Neuronal stem cell (in vitro differentiated cells): ENCODE measurements around the gene MYD88.
"Not testable (repeated sequence)": the region's sequence is repeated elsewhere in the genome, so short reads cannot be mapped to it uniquely, and the experiment has no call there.

Experiments used
- DNase-seq: peaks from one replicate; pipeline ENCODE4 v3.0.0-alpha.2; 2013; ENCODE audit warnings: low spot score
- H2AFZ ChIP-seq: one replicate; pipeline ENCODE4 v1.6.1; 2013; ENCODE audit warnings: mild to moderate bottlenecking, low read length, inconsistent platforms
- H2AK5ac ChIP-seq: 2 replicates; pipeline ENCODE4 v1.6.1; 2013; ENCODE audit warnings: low read depth, mild to moderate bottlenecking, inconsistent platforms, low read length, moderate library complexity, mixed read lengths
- H2BK120ac ChIP-seq: 2 replicates; pipeline ENCODE4 v1.6.1; 2013; ENCODE audit warnings: low read depth, mild to moderate bottlenecking, inconsistent platforms, low read length, moderate library complexity, mixed read lengths
- H2BK12ac ChIP-seq: one replicate; pipeline ENCODE4 v1.6.1; 2013; ENCODE audit warnings: low read length, inconsistent platforms
- H2BK15ac ChIP-seq: 2 replicates; pipeline ENCODE4 v1.6.1; 2013; ENCODE audit warnings: mild to moderate bottlenecking, low read length, inconsistent platforms, mixed read lengths
- H2BK5ac ChIP-seq: one replicate; pipeline ENCODE4 v1.6.1; 2013; ENCODE audit warnings: inconsistent platforms, mild to moderate bottlenecking, low read length, moderate library complexity
- H3K14ac ChIP-seq: one replicate; pipeline ENCODE4 v1.6.1; 2013; ENCODE audit warnings: low read length, inconsistent platforms
- H3K18ac ChIP-seq: 2 replicates; pipeline ENCODE4 v1.6.1; 2013; ENCODE audit warnings: low read length, inconsistent platforms
- H3K23ac ChIP-seq: 2 replicates; pipeline ENCODE4 v1.6.1; 2013; ENCODE audit warnings: low read depth, mild to moderate bottlenecking, mixed read lengths, low read length, inconsistent platforms; ENCODE audit not compliant: poor library complexity
- H3K27ac ChIP-seq: replicated peaks from 3 replicates; pipeline ENCODE4 v1.5.1; 2013; ENCODE audit warnings: low read length, inconsistent platforms
- H3K27me3 ChIP-seq, 3 experiments: 2 replicates each; pipeline ENCODE4 v1.6.1; 2013; ENCODE audit warnings: low read length in 3 of 3, mild to moderate bottlenecking in 2 of 3, inconsistent platforms in 1 of 3, low read depth in 1 of 3, mixed read lengths in 1 of 3, moderate library complexity in 1 of 3; ENCODE audit not compliant: control insufficient read depth in 3 of 3, insufficient read depth in 3 of 3
- H3K36me3 ChIP-seq, 2 donors: replicated peaks in 1 of 2; 2 replicates each; pipeline ENCODE4 v1.6.1; 2013; ENCODE audit warnings: low read length in 2 of 2; ENCODE audit not compliant: control insufficient read depth in 2 of 2, insufficient read depth in 2 of 2
- H3K4ac ChIP-seq: 2 replicates; pipeline ENCODE4 v1.6.1; 2013; ENCODE audit warnings: inconsistent platforms, mild to moderate bottlenecking, low read length, moderate library complexity
- H3K4me1 ChIP-seq, 2 donors: 1 replicate in 1 of 2; 2 replicates in 1 of 2; pipeline ENCODE4 v1.6.1; 2013; ENCODE audit warnings: low read length in 2 of 2, low read depth in 1 of 2; ENCODE audit not compliant: control insufficient read depth in 2 of 2, insufficient read depth in 1 of 2
- H3K4me2 ChIP-seq: one replicate; pipeline ENCODE4 v1.6.1; 2013; ENCODE audit warnings: mild to moderate bottlenecking, low read length, inconsistent platforms; ENCODE audit not compliant: insufficient read depth, poor library complexity, severe bottlenecking
- H3K4me3 ChIP-seq, 2 donors: 2 replicates each; pipeline ENCODE4 v1.5.1; 2013; ENCODE audit warnings: low read length in 2 of 2, mild to moderate bottlenecking in 2 of 2, inconsistent platforms in 1 of 2, moderate library complexity in 1 of 2
- H3K79me1 ChIP-seq: one replicate; pipeline ENCODE4 v1.6.1; 2013; ENCODE audit warnings: low read depth, mild to moderate bottlenecking, inconsistent platforms, low read length, moderate library complexity
- H3K9ac ChIP-seq: one replicate; pipeline ENCODE4 v1.6.1; 2013; ENCODE audit warnings: mild to moderate bottlenecking, low read depth, low read length, inconsistent platforms; ENCODE audit not compliant: poor library complexity
- H3K9me3 ChIP-seq, 2 donors: replicated peaks in 1 of 2; 2 replicates each; pipeline versions ENCODE3 to v1.6.1; 2013; ENCODE audit warnings: low read length in 2 of 2, mild to moderate bottlenecking in 2 of 2, inconsistent platforms in 1 of 2, low read depth in 1 of 2, mixed read lengths in 1 of 2, moderate library complexity in 1 of 2; ENCODE audit not compliant: control insufficient read depth in 2 of 2, insufficient read depth in 1 of 2
- H4K8ac ChIP-seq: one replicate; pipeline ENCODE4 v1.6.1; 2013; ENCODE audit warnings: low read depth, mild to moderate bottlenecking, inconsistent platforms, low read length, moderate library complexity
- H4K91ac ChIP-seq: one replicate; pipeline ENCODE4 v1.6.1; 2013; ENCODE audit warnings: low read length, low read depth, mild to moderate bottlenecking, inconsistent platforms; ENCODE audit not compliant: poor library complexity
- WGBS, 2 donors: extraction: QIAGEN DNeasy Blood & Tissue Kit; methylation state at CpG; one replicate each; pipeline ENCODE4 v1.1.7; 2013; ENCODE audit warnings: missing lambda C conversion rate in 2 of 2, mixed read lengths in 1 of 2; ENCODE audit not compliant: insufficient read length in 2 of 2, insufficient replicate concordance in 1 of 2; ENCODE audit errors: extremely low coverage in 2 of 2; 5-methylcytosine and 5-hydroxymethylcytosine counted together

Gene MYD88

GRCh38 chr3:38131621-38132369 is 6.7 kb upstream of the MYD88 start:
- Histone ChIP-seq H2AK5ac (no peak overlapping the region), H4K8ac (no peak overlapping the region), H3K27me3 (no peaks in the 10 kb centered on the region), H3K4ac (no peak overlapping the region), H3K18ac (no peak overlapping the region), H3K79me1 (no peaks in the 10 kb centered on the region), H3K14ac (no peak overlapping the region), H3K4me2 (no peak overlapping the region), H3K23ac (no peak overlapping the region), H3K27ac (no peak overlapping the region), H3K9ac (no peak overlapping the region), H2BK12ac (no peak overlapping the region), H2BK15ac (no peak overlapping the region), H4K91ac (no peak overlapping the region), H3K4me1 (peaks cover 2 to 6% of the 10 kb centered on the region in 2 donors), H3K36me3 (peaks cover 36 to 82% of the 10 kb centered on the region in 2 donors), H3K9me3 (no peaks in the 10 kb centered on the region), H2BK120ac (no peak overlapping the region), H3K4me3 (no peak overlapping the region), H2BK5ac (no peak overlapping the region), H2AFZ (no peak overlapping the region)
- WGBS, 2 donors, result no CpG with 5 or more reads among the region's 6 CpGs
- DNase-seq, result peak; percentile 54

- H3K9me3 ChIP-seq, result no peaks in the 10 kb centered on the region
- H2BK12ac ChIP-seq, result no peak overlapping the region
- H3K4me3 ChIP-seq, result no peak overlapping the region
- no peak overlapping the region for H3K4me2 ChIP-seq
- no peak overlapping the region for H2BK120ac ChIP-seq
- H3K18ac ChIP-seq, result no peak overlapping the region
- peaks cover 28 to 68% of the 10 kb centered on the region in 2 donors for H3K36me3 ChIP-seq
- H3K23ac ChIP-seq, result no peak overlapping the region
- H3K4ac ChIP-seq, result no peak overlapping the region
- DNase-seq, result no peak
- no peak overlapping the region for H4K8ac ChIP-seq
- no peaks in the 10 kb centered on the region for H3K27me3 ChIP-seq
- no peak overlapping the region for H3K14ac ChIP-seq
- H3K27ac ChIP-seq, result no peak overlapping the region
- H2BK5ac ChIP-seq, result no peak overlapping the region
- H3K9ac ChIP-seq, result no peak overlapping the region
- H2BK15ac ChIP-seq, result no peak overlapping the region
- peaks cover 8 to 9% of the 10 kb centered on the region in 2 donors for H3K4me1 ChIP-seq
- H4K91ac ChIP-seq, result no peak overlapping the region
- no CpG with 5 or more reads among the region's 3 CpGs for WGBS, 2 donors
- H2AFZ ChIP-seq, result no peak overlapping the region
- no peak overlapping the region for H2AK5ac ChIP-seq
- H3K79me1 ChIP-seq, result no peaks in the 10 kb centered on the region
Observed at GRCh38 chr3:38133209-38133556, 5.3 kb upstream of the MYD88 start.

- H2BK5ac ChIP-seq, result no peak overlapping the region
- no peak overlapping the region for H2BK15ac ChIP-seq
- H2AFZ ChIP-seq, result no peak overlapping the region
- no peak overlapping the region for H4K8ac ChIP-seq
- H3K4me1 ChIP-seq, result peaks cover 9% of the 10 kb centered on the region in 2 donors
- H4K91ac ChIP-seq, result no peak overlapping the region
- no peak overlapping the region for H2BK12ac ChIP-seq
- no peak overlapping the region for H3K4me3 ChIP-seq
- no peak overlapping the region for H3K9ac ChIP-seq
- H3K4ac ChIP-seq, result no peak overlapping the region
- no peak overlapping the region for H2BK120ac ChIP-seq
- no peak overlapping the region for H3K18ac ChIP-seq
- DNase-seq, result no peak
- WGBS, 2 donors, result no CpG with 5 or more reads among the region's 10 CpGs
- no peak overlapping the region for H3K27ac ChIP-seq
- peaks cover under 1% of the 10 kb centered on the region for H3K79me1 ChIP-seq
- no peak overlapping the region for H3K4me2 ChIP-seq
- no peaks in the 10 kb centered on the region for H3K9me3 ChIP-seq
- no peaks in the 10 kb centered on the region for H3K27me3 ChIP-seq
- H3K36me3 ChIP-seq, result peaks cover 26 to 65% of the 10 kb centered on the region in 2 donors
- no peak overlapping the region for H3K14ac ChIP-seq
- no peak overlapping the region for H3K23ac ChIP-seq
- H2AK5ac ChIP-seq, result no peak overlapping the region
Observed at GRCh38 chr3:38133557-38134405, 4.7 kb upstream of the MYD88 start.

GRCh38 chr3:38134517-38135143 is 3.8 kb upstream of the MYD88 start:
- H3K14ac ChIP-seq, H4K8ac ChIP-seq, H2BK15ac ChIP-seq, H2BK5ac ChIP-seq, H3K9me3 ChIP-seq, H3K27me3 ChIP-seq, H3K4ac ChIP-seq, H4K91ac ChIP-seq, H3K4me3 ChIP-seq, DNase-seq, H3K9ac ChIP-seq, H2AFZ ChIP-seq, H3K23ac ChIP-seq, H3K18ac ChIP-seq, H3K79me1 ChIP-seq, H2BK120ac ChIP-seq, H3K4me2 ChIP-seq, H2AK5ac ChIP-seq, H3K27ac ChIP-seq, H2BK12ac ChIP-seq: not testable (repeated sequence)
- no CpG with 5 or more reads among the region's 10 CpGs for WGBS, 2 donors
- H3K36me3 ChIP-seq, result peaks cover 18 to 56% of the 10 kb centered on the region in 2 donors
- peaks cover 9 to 15% of the 10 kb centered on the region in 2 donors for H3K4me1 ChIP-seq
